ELR (cell line): Measurements from ENCODE around the gene EPSTI1.
"Not testable (repeated sequence)": the region's sequence is repeated elsewhere in the genome, so short reads cannot be mapped to it uniquely, and the experiment has no call there.

Experiments used
- DNase-seq: peaks from one replicate; pipeline ENCODE4 v3.0.0-alpha.2; 2015; ENCODE audit warnings: low read depth

EPSTI1 gene

GRCh38 chr13:42991898-42992763 is at the start of gene EPSTI1:
EPSTI1 (minus strand) TSS chr13:42992241; CDS start chr13:42992165, 76 bp downstream.
- peak; percentile 86 for DNase-seq

GRCh38 chr13:43041369-43041921 is 49.4 kb upstream of the EPSTI1 start:
- DNase-seq: no peak

GRCh38 chr13:43040581-43041368 is 48.7 kb upstream of the EPSTI1 start:
- DNase-seq: not testable (repeated sequence)

GRCh38 chr13:43039966-43040365 is 47.9 kb upstream of the EPSTI1 start:
- DNase-seq: no peak

- no peak for DNase-seq
Measured at GRCh38 chr13:43036351-43037250, 44.6 kb upstream of the EPSTI1 start.

GRCh38 chr13:43033038-43033437 is 41.0 kb upstream of the EPSTI1 start:
- DNase-seq: no peak

- DNase-seq: no peak
Measured at GRCh38 chr13:43031881-43032280, 39.8 kb upstream of the EPSTI1 start.

- no peak for DNase-seq
Measured at GRCh38 chr13:43030548-43030947, 38.5 kb upstream of the EPSTI1 start.

GRCh38 chr13:43026262-43026661 is 34.2 kb upstream of the EPSTI1 start:
- no peak for DNase-seq

GRCh38 chr13:43023289-43023963 is 31.4 kb upstream of the EPSTI1 start, which contains the start of gene DNAJC15:
DNAJC15 (plus strand) TSS chr13:43023586; CDS start chr13:43023627, 41 bp downstream.
- peak; percentile 91 for DNase-seq

GRCh38 chr13:43022934-43023288 is 30.9 kb upstream of the EPSTI1 start:
- no peak for DNase-seq

- DNase-seq: no peak
Measured at GRCh38 chr13:43021926-43022670, 30.1 kb upstream of the EPSTI1 start.

GRCh38 chr13:43020794-43021193 is 28.8 kb upstream of the EPSTI1 start:
- DNase-seq: no peak

GRCh38 chr13:43019811-43020210 is 27.8 kb upstream of the EPSTI1 start:
- DNase-seq: no peak

- DNase-seq: no peak
Measured at GRCh38 chr13:43016226-43016625, 24.2 kb upstream of the EPSTI1 start.

GRCh38 chr13:43014162-43014561 is 22.1 kb upstream of the EPSTI1 start:
- no peak for DNase-seq

GRCh38 chr13:43009506-43009905 is 17.5 kb upstream of the EPSTI1 start:
- DNase-seq: peak; percentile 51

GRCh38 chr13:43008596-43008995 is 16.6 kb upstream of the EPSTI1 start:
- no peak for DNase-seq

- DNase-seq: peak; percentile 65
Measured at GRCh38 chr13:43006893-43007631, 15.0 kb upstream of the EPSTI1 start.
